ENCODE data around the gene MBL2.

DNA sequence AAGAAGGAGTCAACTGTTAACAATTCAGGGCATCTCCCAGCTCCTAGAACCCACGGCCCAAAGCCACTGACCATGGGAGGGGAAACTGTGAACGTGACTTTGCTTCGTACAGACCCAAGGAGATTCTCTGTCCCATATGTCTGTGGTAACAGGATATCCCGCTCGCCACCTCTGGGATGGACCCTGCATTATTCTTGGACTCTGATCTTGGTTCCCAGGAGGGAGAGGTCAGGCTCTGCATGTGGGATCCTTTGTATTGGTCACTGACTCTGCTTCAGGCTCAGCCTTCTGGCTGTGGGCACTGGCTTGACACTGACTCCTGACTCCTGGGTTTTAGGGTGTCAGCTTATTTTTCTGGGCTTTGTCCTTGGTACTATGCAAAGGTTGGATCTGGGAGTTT, 13.5 kb upstream of the MBL2 start:
- TF ChIP-seq, protein P1, sequence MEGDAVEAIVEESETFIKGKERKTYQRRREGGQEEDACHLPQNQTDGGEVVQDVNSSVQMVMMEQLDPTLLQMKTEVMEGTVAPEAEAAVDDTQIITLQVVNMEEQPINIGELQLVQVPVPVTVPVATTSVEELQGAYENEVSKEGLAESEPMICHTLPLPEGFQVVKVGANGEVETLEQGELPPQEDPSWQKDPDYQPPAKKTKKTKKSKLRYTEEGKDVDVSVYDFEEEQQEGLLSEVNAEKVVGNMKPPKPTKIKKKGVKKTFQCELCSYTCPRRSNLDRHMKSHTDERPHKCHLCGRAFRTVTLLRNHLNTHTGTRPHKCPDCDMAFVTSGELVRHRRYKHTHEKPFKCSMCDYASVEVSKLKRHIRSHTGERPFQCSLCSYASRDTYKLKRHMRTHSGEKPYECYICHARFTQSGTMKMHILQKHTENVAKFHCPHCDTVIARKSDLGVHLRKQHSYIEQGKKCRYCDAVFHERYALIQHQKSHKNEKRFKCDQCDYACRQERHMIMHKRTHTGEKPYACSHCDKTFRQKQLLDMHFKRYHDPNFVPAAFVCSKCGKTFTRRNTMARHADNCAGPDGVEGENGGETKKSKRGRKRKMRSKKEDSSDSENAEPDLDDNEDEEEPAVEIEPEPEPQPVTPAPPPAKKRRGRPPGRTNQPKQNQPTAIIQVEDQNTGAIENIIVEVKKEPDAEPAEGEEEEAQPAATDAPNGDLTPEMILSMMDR (conservative IDR thresholded peaks at IDR 0.05; ENCODE audit: low read depth, low read length): no peak
- no peak for TF ChIP-seq EZH2 (IDR thresholded peaks at IDR 0.05; ENCODE audit: low read length, unreplicated experiment)

All from PC-3 (cell line).